ENCODE results near the gene SPATA31C1. TPM values are rescaled to one million over a fixed set of nuclear protein-coding genes. Genes with fewer than 3 reads are reported as not detected.

SPATA31C1 gene
- total and polyA plus RNA-seq, 12 donors = not detected

GRCh38 chr9:87890837-87891236, 26.9 kb upstream of the SPATA31C1 start:
- Histone ChIP-seq H3K27ac (no peak overlapping the region), H3K9me3 (peaks cover 0 to 10% (median 0%) of the 10 kb centered on the region in 11 donors), H3K27me3 (peaks cover 0 to 10% (median 3%) of the 10 kb centered on the region in 7 donors), H3K36me3 (no peaks in the 10 kb centered on the region), H3K4me3 (no peak overlapping the region), H3K4me1 (no peaks in the 10 kb centered on the region)
- intact Hi-C loops (cut with DNase I) = no loop called here
- 80 to 83% methylated on average over 10 of the region's 10 CpGs for WGBS, 2 donors
- DNase-seq (no peak), ATAC-seq (no peak)
- no peak for TF ChIP-seq CTCF (IDR thresholded peaks at IDR 0.05)

- no peak for DNase-seq
- Histone ChIP-seq H3K27ac (no peak overlapping the region), H3K4me1 (no peaks in the 10 kb centered on the region), H3K9me3 (peaks cover 0 to 10% (median 0%) of the 10 kb centered on the region in 11 donors), H3K4me3 (no peak overlapping the region), H3K27me3 (peaks cover 0 to 5% (median 0%) of the 10 kb centered on the region in 7 donors), H3K36me3 (no peaks in the 10 kb centered on the region)
- ATAC-seq = no peak
- 92 to 94% methylated on average over 6 of the region's 6 CpGs for WGBS, 2 donors
- intact Hi-C loops (cut with DNase I) = no loop called here
- no peak for TF ChIP-seq CTCF (IDR thresholded peaks at IDR 0.05)
Observed at GRCh38 chr9:87891754-87892153, 26.0 kb upstream of the SPATA31C1 start.

- Histone ChIP-seq H3K4me3 (no peak overlapping the region), H3K36me3 (no peaks in the 10 kb centered on the region), H3K4me1 (no peaks in the 10 kb centered on the region), H3K27ac (no peak overlapping the region), H3K27me3 (peaks cover 0 to 9% (median 0%) of the 10 kb centered on the region in 7 donors), H3K9me3 (peaks cover 0 to 10% (median 0%) of the 10 kb centered on the region in 11 donors)
- DNase-seq = no peak
- TF ChIP-seq CTCF (IDR thresholded peaks at IDR 0.05) = no peak
- ATAC-seq = no peak
- 82 to 87% methylated on average over 4 of the region's 4 CpGs for WGBS, 2 donors
- intact Hi-C loops (cut with DNase I) = no loop called here
Observed at GRCh38 chr9:87892956-87893355, 24.8 kb upstream of the SPATA31C1 start.

GRCh38 chr9:87894998-87895625, 22.6 kb upstream of the SPATA31C1 start:
- H3K27me3 ChIP-seq = peaks cover 0 to 16% (median 0%) of the 10 kb centered on the region in 7 donors
- H3K4me1 ChIP-seq = no peaks in the 10 kb centered on the region
- no peak for DNase-seq
- no peak for TF ChIP-seq CTCF (IDR thresholded peaks at IDR 0.05)
- no peaks in the 10 kb centered on the region for H3K36me3 ChIP-seq
- WGBS, 2 donors = 69 to 77% methylated on average over 4 of the region's 4 CpGs
- ATAC-seq = no peak
- H3K4me3 ChIP-seq = no peak overlapping the region
- intact Hi-C loops (cut with DNase I) = no loop called here
- no peak overlapping the region for H3K27ac ChIP-seq
- peaks cover 0 to 10% (median 0%) of the 10 kb centered on the region in 11 donors for H3K9me3 ChIP-seq
